ENCODE data around the gene GLRA3.

DNA sequence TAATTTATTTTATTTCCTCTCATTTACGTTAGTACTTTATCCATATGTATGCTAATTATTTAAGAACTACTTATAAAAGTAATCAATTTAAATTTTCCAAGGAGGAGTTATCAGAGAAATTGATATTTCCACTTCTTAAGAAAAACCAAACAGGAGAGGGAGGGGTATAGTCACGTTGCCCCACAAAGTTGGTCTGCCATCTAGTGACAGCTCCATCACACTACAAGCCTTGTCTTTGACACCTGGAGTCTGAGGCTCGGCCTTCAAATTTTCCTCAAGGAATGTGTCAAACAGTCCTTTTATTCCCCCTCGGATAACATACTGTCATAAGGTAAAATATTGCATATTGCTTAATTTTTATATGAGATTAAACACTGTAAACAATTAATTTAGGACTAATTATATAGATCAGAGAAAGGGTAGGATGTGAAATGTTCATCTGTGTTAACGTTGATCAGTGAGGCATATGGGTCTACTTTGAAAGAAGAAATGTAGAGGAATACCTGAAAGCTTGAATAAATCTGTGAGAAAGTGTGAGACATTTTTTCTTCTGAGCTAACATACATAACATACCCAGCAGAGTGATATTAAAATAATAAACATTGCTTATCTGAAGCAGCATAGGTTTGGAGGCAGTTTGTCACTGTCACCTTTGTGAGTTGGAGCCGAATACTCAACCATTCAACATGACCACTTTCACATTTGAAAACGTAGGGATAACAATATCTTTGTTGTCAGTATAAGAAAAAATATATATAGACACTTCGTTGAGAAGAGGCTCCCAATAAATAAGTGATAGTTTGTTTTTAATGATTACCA lies 114.4 kb downstream of the GLRA3 start:
- TF ChIP-seq TAF1 (IDR thresholded peaks at IDR 0.05; ENCODE audit: borderline replicate concordance, low read depth, low read length) (no peak), POLR2A (IDR thresholded peaks at IDR 0.05; ENCODE audit: low read depth, low read length) (no peak)

All from GM12892 (cell line).